NK-92 treated with Interleukin-12 subunit alpha and Interleukin-12 subunit beta, amount 100 ng/mL, for 24 hours (cell line): ENCODE measurements around the gene DCPS.
"Not testable (repeated sequence)": the region's sequence is repeated elsewhere in the genome, so short reads cannot be mapped to it uniquely, and the experiment has no call there.

Source experiments
- DNase-seq: peaks from one replicate; lab custom pipeline; 2025; lab: John Stamatoyannopoulos, UW

Gene DCPS

DNA sequence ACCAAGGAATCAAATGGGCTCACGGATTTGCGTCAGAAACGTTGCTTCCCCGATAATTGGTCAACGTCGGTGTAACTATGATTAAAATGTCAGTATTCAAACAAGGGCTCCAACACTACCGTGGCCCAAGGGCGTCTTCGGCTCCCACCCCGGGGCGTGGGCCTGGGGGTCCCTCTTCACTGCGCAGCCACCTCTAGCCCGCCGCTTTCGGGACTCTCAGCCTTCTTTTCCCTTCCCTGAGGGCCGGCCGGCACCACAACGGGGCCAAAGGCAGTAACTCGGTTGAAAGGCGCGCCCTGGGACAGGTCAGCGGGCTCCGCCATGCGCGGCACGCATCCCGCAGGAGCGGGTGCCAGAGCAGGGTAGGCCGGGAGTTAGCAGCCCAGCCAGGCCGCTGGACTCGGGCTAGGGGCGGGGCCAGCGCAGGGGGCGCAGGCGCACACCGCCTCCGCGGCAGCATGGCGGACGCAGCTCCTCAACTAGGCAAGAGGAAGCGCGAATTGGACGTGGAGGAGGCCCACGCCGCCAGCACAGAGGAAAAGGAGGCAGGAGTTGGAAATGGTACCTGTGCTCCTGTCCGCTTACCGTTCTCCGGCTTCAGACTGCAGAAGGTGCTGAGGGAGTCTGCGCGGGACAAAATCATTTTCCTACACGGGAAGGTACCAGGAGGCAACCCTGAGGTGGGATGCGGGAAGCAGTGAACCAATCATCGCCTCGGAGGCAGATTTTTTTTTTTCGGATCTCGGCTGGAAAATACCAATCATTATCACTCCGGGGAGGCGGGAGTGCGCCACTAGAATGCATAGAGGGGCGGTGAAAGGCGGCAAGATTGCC lies at the start of gene DCPS:
Gene DCPS, plus strand, starts transcription at position 438 of the 834 bp plus-strand sequence. Its CDS starts 21 bp downstream, at position 459.
- peak; percentile 71 for DNase-seq

DNA sequence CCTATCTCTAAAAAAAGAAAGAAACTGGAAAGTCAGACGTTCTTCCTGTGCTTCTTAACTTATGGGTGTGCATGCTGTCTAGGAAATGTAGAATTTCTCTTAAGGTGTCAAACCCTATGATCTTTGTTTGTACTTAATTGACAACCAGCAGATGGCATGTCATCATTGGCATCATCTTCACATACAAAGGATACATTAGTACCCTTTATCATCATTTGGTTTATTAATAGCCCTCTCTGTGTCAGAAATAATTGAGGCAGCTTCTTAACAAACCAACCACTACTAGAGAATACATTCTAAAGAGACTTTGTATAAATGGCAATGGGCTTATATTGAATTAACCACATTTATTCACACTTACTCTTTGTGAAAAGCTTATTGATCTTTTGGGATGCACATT lies 49.0 kb upstream of the DCPS start:
- no peak for DNase-seq

DNA sequence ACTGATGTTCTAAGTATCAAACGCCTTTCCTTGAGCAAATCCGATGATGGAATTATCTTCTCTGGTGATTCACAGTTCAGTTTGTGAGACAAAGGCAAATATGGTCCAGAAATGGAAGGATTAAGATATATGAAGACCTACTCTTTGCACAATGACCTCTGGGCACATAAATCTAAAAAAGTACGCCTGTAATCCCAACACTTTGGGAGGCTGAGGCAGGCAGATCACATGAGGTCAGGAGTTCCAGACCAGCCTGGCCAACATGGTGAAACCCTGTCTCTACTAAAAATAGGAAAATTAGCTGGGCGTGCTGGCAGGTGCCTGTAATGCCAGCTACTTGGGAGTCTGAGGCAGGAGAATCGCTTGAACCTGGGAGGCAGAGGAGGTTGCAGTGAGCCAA lies 48.4 kb upstream of the DCPS start:
- DNase-seq: not testable (repeated sequence)

- DNase-seq: no peak
These were observed 47.6 kb upstream of the DCPS start for GRCh38 chr11:126256216-126256615.

DNA sequence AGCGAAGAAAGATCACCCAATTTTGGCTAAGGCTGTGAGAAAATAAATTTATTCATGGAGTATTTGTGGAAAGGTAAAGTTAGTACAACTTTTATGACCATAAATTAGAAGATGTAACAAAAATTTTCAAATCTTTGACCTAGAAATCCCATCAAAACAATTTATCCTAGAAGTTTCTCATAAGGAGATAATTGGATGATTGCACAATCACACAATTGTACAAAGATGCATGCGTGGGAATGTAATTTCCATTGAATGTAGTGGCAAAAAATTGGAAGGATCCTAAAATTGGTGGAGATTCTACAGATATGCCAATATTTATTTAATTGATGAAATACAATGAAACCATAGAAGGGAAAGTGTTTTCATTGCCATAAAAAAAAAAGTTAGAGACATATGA lies 46.7 kb upstream of the DCPS start:
- DNase-seq: no peak

- DNase-seq: no peak
These were observed 46.1 kb upstream of the DCPS start for GRCh38 chr11:126257764-126258163.

GRCh38 chr11:126262216-126262615 lies 41.6 kb upstream of the DCPS start:
- DNase-seq: no peak

- no peak for DNase-seq
These were observed 40.4 kb upstream of the DCPS start for GRCh38 chr11:126263489-126263888.

GRCh38 chr11:126265811-126266210 lies 38.0 kb upstream of the DCPS start:
- DNase-seq: no peak

- no peak for DNase-seq
These were observed 36.2 kb upstream of the DCPS start for GRCh38 chr11:126267650-126268049.

DNA sequence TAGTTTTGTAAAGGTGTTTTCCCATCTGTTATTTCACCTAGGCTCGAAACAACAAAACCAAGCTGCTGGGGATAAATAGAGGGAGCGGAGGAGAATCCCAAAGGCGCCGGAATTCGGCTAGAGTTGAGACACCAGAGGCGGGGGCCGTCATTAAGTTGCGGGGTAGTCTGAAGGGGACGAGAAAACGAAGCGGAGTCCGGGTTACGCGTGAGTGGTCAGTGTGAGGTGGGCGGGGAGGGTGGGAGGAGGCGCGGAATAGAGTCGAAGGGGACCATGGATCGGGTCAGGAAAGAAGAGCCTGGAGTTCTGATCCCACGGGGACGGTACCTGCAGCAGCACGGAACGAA lies 35.5 kb upstream of the DCPS start:
- DNase-seq: no peak

DNA sequence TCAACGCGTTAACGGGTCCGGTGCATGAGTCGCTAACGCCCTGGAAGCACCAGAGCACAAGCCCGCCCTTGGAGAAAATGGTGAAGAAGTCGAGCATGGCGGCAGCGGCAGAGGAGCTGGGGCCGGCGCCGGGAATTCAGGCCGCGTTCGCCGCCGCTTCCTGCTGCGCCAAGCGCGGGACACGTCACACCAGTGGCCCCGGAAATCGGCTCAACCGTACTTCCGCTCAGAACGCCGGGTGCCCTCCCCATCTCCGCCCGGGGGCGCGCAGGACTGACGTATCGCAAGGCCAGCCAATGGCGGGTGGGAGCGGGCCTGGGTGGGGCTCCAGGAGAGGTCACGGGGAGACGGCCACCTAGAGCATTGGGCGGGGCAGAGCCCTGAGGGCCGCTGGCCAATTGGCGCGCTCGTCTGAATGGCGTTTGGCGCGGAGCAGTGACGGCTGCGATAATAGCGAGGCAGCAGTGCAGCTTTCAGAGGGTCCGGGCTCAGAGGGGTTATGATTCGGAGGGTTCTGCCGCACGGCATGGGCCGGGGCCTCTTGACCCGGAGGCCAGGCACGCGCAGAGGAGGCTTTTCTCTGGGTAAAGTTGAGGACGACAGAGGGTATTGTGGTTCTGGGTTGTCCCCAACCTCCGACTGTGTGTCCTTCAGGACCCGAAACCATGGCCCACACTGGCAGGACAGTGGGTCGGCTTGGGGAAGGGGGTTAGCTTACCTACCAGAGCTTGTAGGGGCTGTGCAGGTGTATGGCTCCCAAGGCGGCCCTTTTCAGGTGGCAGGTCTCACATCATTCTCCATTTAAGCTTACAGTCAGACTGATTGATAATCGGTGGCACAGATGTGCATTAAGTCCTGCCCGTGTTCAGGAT lies 34.9 kb upstream of the DCPS start, which contains the start of the genes FOXRED1 and SRPRA:
Gene FOXRED1, plus strand, starts transcription at position 447 of the 872 bp plus-strand sequence. Its CDS starts 53 bp downstream, at position 500.
Gene SRPRA, minus strand, starts transcription at position 188 of the 872 bp plus-strand sequence. Its CDS starts 91 bp downstream, at position 97.
- peak; percentile 98 for DNase-seq

DNA sequence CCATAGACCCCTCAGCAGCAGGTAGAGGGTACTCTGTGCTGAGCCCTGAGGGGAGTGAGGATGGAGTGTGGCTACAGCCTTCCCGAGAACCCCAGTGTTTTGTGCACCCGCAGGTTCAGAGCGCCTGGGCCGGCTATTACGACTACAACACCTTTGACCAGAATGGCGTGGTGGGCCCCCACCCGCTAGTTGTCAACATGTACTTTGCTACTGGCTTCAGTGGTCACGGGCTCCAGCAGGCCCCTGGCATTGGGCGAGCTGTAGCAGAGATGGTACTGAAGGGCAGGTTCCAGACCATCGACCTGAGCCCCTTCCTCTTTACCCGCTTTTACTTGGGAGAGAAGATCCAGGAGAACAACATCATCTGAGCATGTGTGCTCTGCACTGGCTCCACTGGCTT lies 26.5 kb upstream of the DCPS start:
- no peak for DNase-seq

GRCh38 chr11:126277780-126278179 lies 26.1 kb upstream of the DCPS start:
- no peak for DNase-seq

- DNase-seq: no peak
These were observed 24.7 kb upstream of the DCPS start for GRCh38 chr11:126279191-126279590.

- no peak for DNase-seq
These were observed 23.3 kb upstream of the DCPS start for GRCh38 chr11:126280595-126280994.

DNA sequence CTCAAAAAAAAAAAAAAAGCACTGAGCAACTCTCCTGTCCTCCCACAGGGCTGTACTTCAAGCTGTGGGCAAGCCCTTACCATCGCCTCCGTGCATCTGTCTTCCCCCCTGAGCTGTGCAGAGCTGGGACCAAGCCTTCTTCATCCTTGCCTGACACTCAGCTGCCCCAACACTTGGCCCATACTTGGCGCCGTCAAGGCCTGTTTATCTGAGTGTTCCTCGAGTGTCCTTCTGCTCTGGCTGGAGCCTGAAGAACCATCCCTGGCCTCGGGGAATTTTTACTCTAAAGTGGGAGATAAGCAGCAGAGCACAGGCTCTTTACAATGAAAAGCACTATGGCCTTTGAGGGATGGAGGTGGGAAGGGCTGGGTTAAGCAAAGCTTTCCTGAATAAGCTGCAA lies 22.6 kb upstream of the DCPS start:
- no peak for DNase-seq

GRCh38 chr11:126281666-126282175 lies 22.1 kb upstream of the DCPS start:
- DNase-seq: no peak

GRCh38 chr11:126282361-126282735 lies 21.5 kb upstream of the DCPS start:
- DNase-seq: no peak

DNA sequence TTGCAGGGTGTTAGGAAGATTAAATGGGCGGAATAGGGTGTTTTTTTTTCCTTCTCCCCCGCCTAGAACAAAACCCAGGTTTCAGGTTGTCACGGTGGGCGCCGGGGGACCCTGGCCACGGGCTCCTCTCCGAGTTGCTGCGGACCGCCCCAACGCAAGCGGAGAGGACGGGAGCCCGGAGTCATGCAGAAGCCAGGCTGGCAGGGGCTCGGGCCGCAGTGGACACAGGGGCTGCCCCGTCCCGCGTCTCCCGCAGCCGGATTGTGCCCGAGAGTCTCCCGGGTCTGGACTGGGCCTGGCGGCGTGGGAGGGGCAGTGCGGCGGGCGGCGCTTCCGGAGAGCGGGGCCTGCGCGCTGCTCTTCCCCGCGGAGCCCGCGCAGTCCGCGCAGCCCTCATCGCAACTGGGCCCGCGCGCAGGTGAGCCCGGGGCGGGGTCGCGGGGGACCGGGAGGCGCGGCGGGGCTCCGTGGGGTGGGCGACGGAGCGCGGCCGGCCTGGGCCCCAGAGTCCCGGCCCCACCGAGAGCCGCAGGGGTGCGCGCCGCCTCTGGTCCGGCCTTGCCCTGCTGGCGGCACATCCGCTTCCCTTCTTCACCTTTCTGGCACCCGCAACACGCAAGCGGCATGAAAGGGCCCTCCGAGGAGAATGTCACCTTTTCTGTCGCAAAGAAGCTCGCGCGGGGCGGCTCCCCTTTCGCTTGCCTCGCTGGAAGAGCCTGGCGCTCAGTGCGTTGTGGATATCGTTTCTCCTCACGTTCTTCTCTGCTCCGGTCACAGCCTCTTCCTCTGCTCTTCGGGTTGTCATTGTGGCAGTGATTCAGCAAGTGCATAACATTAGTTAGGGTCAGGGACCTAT lies 20.9 kb upstream of the DCPS start, which contains the start of gene TIRAP:
Gene TIRAP, plus strand, starts transcription at position 358 of the 856 bp plus-strand sequence. CDS start 7,802 bp downstream, outside the sequence.
- DNase-seq: no peak

DNA sequence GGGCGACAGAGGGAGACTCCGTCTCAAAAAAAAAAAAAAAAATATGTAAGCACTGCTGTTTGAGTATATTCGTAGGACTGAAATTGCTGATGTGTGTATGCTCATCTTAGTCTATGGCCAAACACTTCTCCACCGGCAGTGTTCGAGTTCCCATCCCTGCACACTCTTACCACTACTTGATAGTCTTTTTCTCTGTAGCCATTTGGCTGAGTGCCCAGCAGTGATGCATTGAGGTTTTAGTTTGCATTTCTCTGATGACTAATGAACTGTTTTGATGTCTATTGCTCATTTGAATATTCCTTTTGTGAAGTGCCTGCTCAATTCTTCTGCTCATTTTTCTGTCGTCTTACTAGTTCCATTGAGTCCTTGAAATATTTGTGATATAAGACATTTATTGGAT lies 19.0 kb upstream of the DCPS start:
- no peak for DNase-seq

DNA sequence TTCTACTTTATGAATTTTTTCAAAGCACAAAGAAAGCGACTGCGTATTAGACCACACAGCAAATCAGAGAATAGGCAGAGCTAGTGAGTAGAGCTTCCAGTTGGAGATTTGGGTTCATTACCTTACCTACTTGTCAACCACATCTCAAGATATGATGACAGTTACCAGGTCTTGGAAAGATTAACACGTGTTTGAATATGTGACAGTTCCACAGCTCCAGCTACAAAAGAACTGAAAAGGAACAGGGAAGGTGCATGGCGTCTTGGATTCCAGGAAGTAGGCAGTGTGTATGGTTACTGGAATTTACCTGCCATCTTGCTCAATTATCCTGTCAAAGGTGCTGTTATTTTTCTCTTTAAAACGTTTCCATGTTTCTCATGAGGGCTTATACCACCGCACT lies 15.6 kb upstream of the DCPS start:
- DNase-seq: no peak
